Endothelial cell of umbilical vein (primary cell): ENCODE measurements around the gene RHOH. TPM values are rescaled to one million over a fixed set of nuclear protein-coding genes. Genes with fewer than 3 reads are reported as not detected.

Source experiments
- BruUV-seq: library from RNA; stranded (reverse); fragments of 400-500 nt; replicated peaks from 2 replicates; lab custom pipeline; 2021; lab: Mats Ljungman, UMichigan
- CTCF ChIA-PET: fragments of 300-600, 350-600 bp; sonication (Branson Sonifier 250); formaldehyde crosslinking; loops from one replicate; lab custom pipeline; 2021; ENCODE audit warnings: antibody characterized with exemption, inconsistent platforms; lab: Charles Lee
- POLR2A ChIA-PET: fragments of 300-600, 350-600 bp; sonication (Branson Sonifier 250); formaldehyde crosslinking; loops from one replicate; lab custom pipeline; 2021; ENCODE audit warnings: antibody characterized with exemption, inconsistent platforms; lab: Charles Lee
- DNase-seq: peaks from one replicate; pipeline ENCODE4 v3.0.0-alpha.2; 2011; ENCODE audit warnings: low read depth, low spot score
- FAIRE-seq: peaks from 2 replicates; lab custom pipeline; 2011; peaks lifted over from hg19 to GRCh38; lab: Jason Lieb, UNC
- H2AFZ ChIP-seq: 2 replicates; pipeline ENCODE4 v1.6.0; 2012; ENCODE audit warnings: low read depth, low read length, control low read depth, inconsistent platforms
- H3K27ac ChIP-seq: 2 replicates; pipeline ENCODE4 v1.5.1; 2011; ENCODE audit warnings: low read depth, mild to moderate bottlenecking, control low read depth, low read length, moderate library complexity; ENCODE audit not compliant: insufficient read depth
- H3K27me3 ChIP-seq, 2 experiments: 2 replicates each; pipeline versions ENCODE4 v1.6.0 to v1.6.1; 2011; ENCODE audit warnings: low read length in 2 of 2, mixed read lengths in 1 of 2; ENCODE audit not compliant: control insufficient read depth in 2 of 2, insufficient read depth in 2 of 2
- H3K36me3 ChIP-seq, 2 experiments: 2 replicates in 1 of 2; 3 replicates in 1 of 2; pipeline ENCODE4 v1.5.1; 2011; ENCODE audit warnings: low read length in 2 of 2, mild to moderate bottlenecking in 1 of 2, moderate library complexity in 1 of 2; ENCODE audit not compliant: control insufficient read depth in 2 of 2, insufficient read depth in 2 of 2; ENCODE audit errors: extremely low read depth in 1 of 2
- H3K4me1 ChIP-seq: 3 replicates; pipeline ENCODE4 v1.5.1; 2011; ENCODE audit warnings: mild to moderate bottlenecking, low read length; ENCODE audit not compliant: control insufficient read depth, insufficient read depth; ENCODE audit errors: extremely low read depth
- H3K4me2 ChIP-seq: 2 replicates; pipeline ENCODE4 v1.6.1; 2011; ENCODE audit warnings: low read length, control low read depth, mixed read lengths; ENCODE audit not compliant: insufficient read depth
- H3K4me3 ChIP-seq, 3 experiments: fragments of 200-600 bp in 1 of 3; sonication (generic), shearing (Covaris generic) in 1 of 3; replicated peaks in 1 of 3; 2 replicates each; pipeline ENCODE4 v1.5.1; 2011 to 2016; ENCODE audit warnings: control low read depth in 3 of 3, low read length in 3 of 3, mild to moderate bottlenecking in 2 of 3, inconsistent platforms in 1 of 3, low read depth in 1 of 3, moderate library complexity in 1 of 3; ENCODE audit not compliant: insufficient read depth in 1 of 3
- H3K79me2 ChIP-seq: 2 replicates; pipeline ENCODE4 v1.6.0; 2012; ENCODE audit warnings: low read length, inconsistent platforms; ENCODE audit not compliant: control insufficient read depth, insufficient read depth
- H3K9ac ChIP-seq: replicated peaks from 2 replicates; pipeline ENCODE3; 2011; ENCODE audit warnings: low read length, control low read depth; ENCODE audit not compliant: insufficient read depth; ENCODE audit errors: extremely low read depth
- H3K9me1 ChIP-seq: replicated peaks from 3 replicates; pipeline ENCODE4 v1.6.0; 2011; ENCODE audit warnings: mild to moderate bottlenecking, low read length; ENCODE audit not compliant: control insufficient read depth, insufficient read depth; ENCODE audit errors: extremely low read depth
- H3K9me3 ChIP-seq: replicated peaks from 2 replicates; pipeline ENCODE4 v1.5.1; 2012; ENCODE audit warnings: low read length, inconsistent platforms; ENCODE audit not compliant: control insufficient read depth, insufficient read depth
- H4K20me1 ChIP-seq: replicated peaks from 2 replicates; pipeline ENCODE3; 2011; ENCODE audit warnings: mild to moderate bottlenecking, low read length; ENCODE audit not compliant: control insufficient read depth, insufficient read depth; ENCODE audit errors: extremely low read depth
- CTCF ChIP-seq, 2 donors: IDR thresholded peaks; 1 replicate in 1 of 2; 2 replicates in 1 of 2; pipeline ENCODE4 v1.5.1; 2011; ENCODE audit warnings: low read length in 2 of 2, mild to moderate bottlenecking in 2 of 2, moderate library complexity in 2 of 2, control low read depth in 1 of 2, inconsistent platforms in 1 of 2, low read depth in 1 of 2; ENCODE audit not compliant: insufficient read depth in 1 of 2; ENCODE audit errors: extremely low read depth in 1 of 2
- EZH2 ChIP-seq: IDR thresholded peaks from 2 replicates; pipeline ENCODE4 v1.6.1; 2012; ENCODE audit warnings: borderline replicate concordance, low read depth, mild to moderate bottlenecking, moderate library complexity, low read length, inconsistent platforms; ENCODE audit not compliant: severe bottlenecking
- FOS ChIP-seq: IDR thresholded peaks from 2 replicates; pipeline ENCODE4 v1.6.1; 2011; ENCODE audit warnings: mild to moderate bottlenecking, low read length, moderate library complexity, borderline replicate concordance; ENCODE audit not compliant: insufficient read depth
- GATA2 ChIP-seq: IDR thresholded peaks from 2 replicates; pipeline ENCODE4 v1.7.0; 2011; ENCODE audit warnings: low read depth, mild to moderate bottlenecking, moderate library complexity, mixed read lengths, low read length; ENCODE audit not compliant: insufficient read length, insufficient read depth
- JUN ChIP-seq: IDR thresholded peaks from 2 replicates; pipeline ENCODE4 v1.6.1; 2011; ENCODE audit warnings: borderline replicate concordance, low read depth; ENCODE audit not compliant: insufficient read length, insufficient read depth
- MAX ChIP-seq: IDR thresholded peaks from 2 replicates; pipeline ENCODE4 v1.6.1; 2011; ENCODE audit not compliant: insufficient read depth, insufficient read length
- MYC ChIP-seq: IDR thresholded peaks from one replicate; pipeline ENCODE4 v1.6.1; 2011; ENCODE audit warnings: mild to moderate bottlenecking, low read depth, low read length
- POLR2A ChIP-seq: IDR thresholded peaks from 2 replicates; pipeline ENCODE4 v1.6.1; 2012; ENCODE audit warnings: low read depth, mild to moderate bottlenecking, control low read depth, low read length
- POLR2AphosphoS5 ChIP-seq: IDR thresholded peaks from 2 replicates; pipeline ENCODE4 v1.6.1; 2012; ENCODE audit warnings: low read depth, mild to moderate bottlenecking, control low read depth, low read length, moderate library complexity; ENCODE audit not compliant: insufficient read depth
- dilution Hi-C: fragments of 300-500 bp; cut with MboI; formaldehyde crosslinking; loops from one replicate; pipeline ENCODE4 v1.15.0; 2019; ENCODE audit warnings: low sequenced_read_pairs; ENCODE audit not compliant: extremely low pct_ligation_motif_present
- intact Hi-C: fragments of 100-400 bp; cut with micrococcal nuclease; formaldehyde crosslinking; loops from one replicate; pipeline ENCODE4 v1.10.0; 2022
- polyA plus RNA-seq, 4 experiments: library from polyadenylated mRNA; depleted of rRNA in 3 of 4; stranded (reverse) in 3 of 4; unstranded in 1 of 4; fragments of >200 nt; gene quantifications; 2 replicates each; pipeline versions ENCODE4 v1.2.1 to v1.2.3, GENCODE V29; 2011 to 2012; ENCODE audit warnings: missing spikeins in 1 of 4
- total RNA-seq: library from RNA; stranded (reverse); gene quantifications from 2 replicates; pipeline ENCODE4 v1.2.3, GENCODE V29; 2021

RHOH gene
- total and polyA plus RNA-seq, 2 donors (not counting 3 experiments of a cell fraction or from before 2014, with no cell fraction given): not detected

GRCh38 chr4:40247350-40247749, 50.5 kb downstream of the RHOH start:
- no peak overlapping the region for H3K4me3 ChIP-seq
- H3K79me2 ChIP-seq: no peaks in the 10 kb centered on the region
- no peak overlapping the region for H2AFZ ChIP-seq
- no TSS peak for BruUV-seq
- no peaks in the 10 kb centered on the region for H3K9me1 ChIP-seq
- no peak for TF ChIP-seq MAX
- no peak for TF ChIP-seq MYC
- TF ChIP-seq EZH2: no peak
- no peak for TF ChIP-seq JUN
- TF ChIP-seq CTCF (IDR thresholded peaks at IDR 0.05; ENCODE audit: extremely low read depth in 1 of 2, insufficient read depth in 1 of 2, low read depth in 1 of 2, low read length in 2 of 2): no peak
- no peak for TF ChIP-seq POLR2AphosphoS5
- TF ChIP-seq GATA2: no peak
- TF ChIP-seq POLR2A: no peak
- no peak for TF ChIP-seq FOS
- no peak overlapping the region for H3K4me2 ChIP-seq
- intact Hi-C loops: no loop called here
- FAIRE-seq (no peak), DNase-seq (no peak)
- H3K9ac ChIP-seq: no peak overlapping the region
- ChIA-PET CTCF (interaction anchor here (1.0 kb wide), 1 partner anchor 17 kb away, joined by 3 read pairs; no protein-coding TSS in a partner anchor), POLR2A (no interaction called here)
- H4K20me1 ChIP-seq: no peaks in the 10 kb centered on the region
- no peaks in the 10 kb centered on the region for H3K9me3 ChIP-seq
- H3K36me3 ChIP-seq: no peaks in the 10 kb centered on the region
- no peak overlapping the region for H3K27ac ChIP-seq
- dilution Hi-C loops: no loop called here
- H3K27me3 ChIP-seq: no peaks in the 10 kb centered on the region
- peaks cover 3% of the 10 kb centered on the region for H3K4me1 ChIP-seq
